Suprapubic skin (tissue), 3 donors: ENCODE results near the gene CPSF7.

Experiments
- POLR2A ChIP-seq, 2 donors: fragments of 450-650 bp; IDR thresholded peaks; one replicate each; pipeline ENCODE4 v1.6.1; 2017; ENCODE audit warnings: antibody characterized with exemption in 2 of 2, mild to moderate bottlenecking in 2 of 2, moderate library complexity in 2 of 2
- TF ChIP-seq, protein P1 (sequence below), 2 donors: fragments of 200-600 bp in 1 of 2; fragments of 450-650 bp in 1 of 2; sonication (generic) in 1 of 2; IDR thresholded peaks; one replicate each; pipeline ENCODE4 v1.5.1; 2016 to 2019; ENCODE audit warnings: antibody characterized with exemption in 2 of 2, mild to moderate bottlenecking in 1 of 2, moderate library complexity in 1 of 2

DNA sequence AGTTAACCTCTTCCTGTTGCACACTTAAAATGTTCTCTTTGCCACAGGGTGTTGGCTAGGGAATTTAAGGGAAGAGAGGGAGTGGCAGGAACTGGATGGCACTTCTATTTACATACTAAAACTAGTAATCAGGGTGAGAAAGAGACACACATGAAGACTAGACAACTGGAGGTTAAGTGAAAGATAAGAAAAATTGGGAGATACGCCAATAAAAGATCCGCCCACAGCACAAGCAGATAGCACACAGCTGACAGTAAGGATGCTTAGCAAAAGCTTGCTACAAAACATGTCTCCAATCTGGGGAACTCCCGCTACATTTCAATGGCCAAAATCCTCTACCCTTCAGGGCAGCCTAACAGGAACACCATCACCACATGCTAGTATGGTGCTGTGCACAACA is 12.8 kb downstream of the CPSF7 start:
- TF ChIP-seq, protein P1, sequence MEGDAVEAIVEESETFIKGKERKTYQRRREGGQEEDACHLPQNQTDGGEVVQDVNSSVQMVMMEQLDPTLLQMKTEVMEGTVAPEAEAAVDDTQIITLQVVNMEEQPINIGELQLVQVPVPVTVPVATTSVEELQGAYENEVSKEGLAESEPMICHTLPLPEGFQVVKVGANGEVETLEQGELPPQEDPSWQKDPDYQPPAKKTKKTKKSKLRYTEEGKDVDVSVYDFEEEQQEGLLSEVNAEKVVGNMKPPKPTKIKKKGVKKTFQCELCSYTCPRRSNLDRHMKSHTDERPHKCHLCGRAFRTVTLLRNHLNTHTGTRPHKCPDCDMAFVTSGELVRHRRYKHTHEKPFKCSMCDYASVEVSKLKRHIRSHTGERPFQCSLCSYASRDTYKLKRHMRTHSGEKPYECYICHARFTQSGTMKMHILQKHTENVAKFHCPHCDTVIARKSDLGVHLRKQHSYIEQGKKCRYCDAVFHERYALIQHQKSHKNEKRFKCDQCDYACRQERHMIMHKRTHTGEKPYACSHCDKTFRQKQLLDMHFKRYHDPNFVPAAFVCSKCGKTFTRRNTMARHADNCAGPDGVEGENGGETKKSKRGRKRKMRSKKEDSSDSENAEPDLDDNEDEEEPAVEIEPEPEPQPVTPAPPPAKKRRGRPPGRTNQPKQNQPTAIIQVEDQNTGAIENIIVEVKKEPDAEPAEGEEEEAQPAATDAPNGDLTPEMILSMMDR (IDR thresholded peaks at IDR 0.05), result no peak
- TF ChIP-seq POLR2A (IDR thresholded peaks at IDR 0.05), result no peak
